Endometrial microvascular endothelial cells (primary cell): Measurements from ENCODE around the gene ZBTB33. TPM values are rescaled to one million over a fixed set of nuclear protein-coding genes. Genes with fewer than 3 reads are reported as not detected.

Experiments
- in situ Hi-C: cut with HindIII; loops from 2 replicates; pipeline ENCODE4 v1.10.0; 2017; ENCODE audit warnings: low sequenced_read_pairs, low pct_unique_long_range_greater_than_20kb; ENCODE audit errors: inconsistent ontology term
- total RNA-seq: library from RNA; depleted of rRNA; stranded (reverse); fragments of >200 nt; gene quantifications from one replicate; pipeline ENCODE4 v1.2.3, GENCODE V29; 2015; ENCODE audit errors: inconsistent ontology term

The ZBTB33 gene
- total RNA-seq, 1 donor from 2014 or later, result 20.6 TPM

DNA sequence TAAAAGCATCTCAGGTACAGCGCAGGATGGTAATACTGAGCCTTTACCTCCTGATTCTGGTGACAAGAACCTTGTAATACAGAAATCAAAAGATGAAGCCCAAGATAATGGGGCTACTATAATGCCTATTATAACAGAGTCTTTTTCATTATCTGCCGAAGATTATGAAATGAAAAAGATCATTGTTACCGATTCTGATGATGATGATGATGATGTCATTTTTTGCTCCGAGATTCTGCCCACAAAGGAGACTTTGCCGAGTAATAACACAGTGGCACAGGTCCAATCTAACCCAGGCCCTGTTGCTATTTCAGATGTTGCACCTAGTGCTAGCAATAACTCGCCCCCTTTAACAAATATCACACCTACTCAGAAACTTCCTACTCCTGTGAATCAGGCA lies 3.2 kb downstream of the ZBTB33 start:
- in situ Hi-C loops, result no loop called here

- in situ Hi-C loops, result no loop called here
Observed at GRCh38 chrX:120260369-120260768, 9.8 kb downstream of the ZBTB33 start.

DNA sequence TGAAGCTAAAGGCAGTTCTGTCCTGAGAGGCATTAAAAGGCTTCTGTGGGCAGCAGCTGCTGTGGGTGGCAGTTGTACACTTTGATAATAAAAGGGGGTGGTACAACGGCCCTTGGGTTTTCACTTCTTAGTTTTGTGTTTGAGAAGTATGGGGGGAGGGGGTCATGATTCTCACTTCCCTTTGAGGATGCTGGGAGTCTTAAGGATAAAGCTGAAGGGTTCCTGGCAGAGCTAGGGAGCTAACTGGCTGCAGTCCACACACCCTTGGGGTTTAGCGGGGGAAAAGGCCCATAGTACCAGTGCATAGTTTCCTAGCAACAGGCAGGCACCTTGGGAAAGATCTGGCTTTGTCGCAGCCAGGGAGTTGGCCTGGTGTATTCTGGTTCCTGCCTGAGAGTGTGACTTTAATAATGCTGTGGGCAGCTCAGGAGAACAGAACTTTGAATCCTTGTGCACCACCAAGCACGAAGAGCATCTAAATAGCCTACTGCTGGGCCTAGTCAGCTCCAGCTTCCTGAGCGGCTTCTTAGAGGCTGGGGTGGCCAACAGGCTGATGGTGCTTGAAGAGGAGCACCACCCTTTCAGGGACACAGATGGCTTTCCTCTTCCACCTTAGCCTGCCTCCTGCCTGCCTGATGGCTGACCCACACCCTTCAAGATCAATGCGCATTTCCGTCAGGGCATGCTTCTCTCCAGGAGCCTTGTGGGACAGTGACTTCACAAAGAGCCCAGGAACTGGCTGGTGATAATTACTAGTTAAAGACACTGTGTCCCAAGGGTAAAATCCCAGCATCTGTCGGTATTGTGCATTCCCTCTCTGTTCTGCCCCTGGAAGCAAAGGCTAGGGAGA lies 12.5 kb downstream of the ZBTB33 start:
- in situ Hi-C loops, result no loop called here

DNA sequence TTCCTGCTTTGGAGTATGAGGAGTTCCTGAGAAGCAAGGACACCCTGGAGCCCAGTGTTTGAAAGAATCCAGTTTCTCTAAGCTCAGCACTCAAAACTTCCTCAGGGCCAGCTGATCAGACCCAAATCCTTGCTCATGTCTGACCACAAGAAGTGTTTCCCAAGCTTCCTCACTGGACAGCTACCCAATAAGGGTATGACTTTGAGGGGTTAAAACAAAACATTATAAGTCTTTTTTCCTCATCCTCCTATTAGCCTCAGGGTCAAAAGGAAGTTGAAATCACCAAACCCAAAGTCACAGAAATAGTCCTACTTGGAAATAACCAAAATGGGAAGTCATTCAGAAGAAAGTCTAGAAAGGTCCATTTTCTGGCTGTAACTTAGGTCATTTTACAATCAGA lies 13.7 kb downstream of the ZBTB33 start:
- in situ Hi-C loops, result no loop called here

DNA sequence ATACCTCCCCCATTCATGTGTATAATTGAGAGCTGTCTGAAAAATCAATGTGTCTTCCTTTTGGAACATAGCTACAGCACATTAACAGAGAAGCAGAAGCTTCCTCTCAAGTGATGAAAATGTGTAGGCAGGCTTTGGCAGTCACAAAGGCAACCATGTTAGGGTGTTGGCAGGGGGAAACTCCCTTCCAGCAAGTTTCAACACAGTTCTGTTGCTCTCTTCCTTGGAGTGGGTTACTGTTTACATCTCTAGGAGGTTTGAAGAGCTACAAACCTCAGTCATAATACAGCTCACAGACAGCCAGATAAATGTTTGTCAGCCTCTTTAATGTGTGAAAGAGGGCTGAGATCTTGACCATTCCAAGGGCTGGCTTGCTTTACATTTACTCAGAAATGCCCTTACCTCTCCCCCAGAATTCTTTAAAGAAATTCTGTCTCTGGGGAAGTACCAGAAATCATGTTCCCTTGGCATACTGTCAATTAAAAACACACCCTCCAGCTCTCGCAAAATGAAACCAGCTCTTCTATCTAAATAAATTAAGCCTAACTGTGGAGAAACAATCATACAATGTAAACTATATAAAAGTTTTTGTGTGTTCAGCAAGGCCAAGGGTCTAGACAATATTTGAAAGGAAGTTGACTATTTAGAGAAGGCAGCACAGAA lies 18.9 kb downstream of the ZBTB33 start:
- in situ Hi-C loops, result no loop called here

DNA sequence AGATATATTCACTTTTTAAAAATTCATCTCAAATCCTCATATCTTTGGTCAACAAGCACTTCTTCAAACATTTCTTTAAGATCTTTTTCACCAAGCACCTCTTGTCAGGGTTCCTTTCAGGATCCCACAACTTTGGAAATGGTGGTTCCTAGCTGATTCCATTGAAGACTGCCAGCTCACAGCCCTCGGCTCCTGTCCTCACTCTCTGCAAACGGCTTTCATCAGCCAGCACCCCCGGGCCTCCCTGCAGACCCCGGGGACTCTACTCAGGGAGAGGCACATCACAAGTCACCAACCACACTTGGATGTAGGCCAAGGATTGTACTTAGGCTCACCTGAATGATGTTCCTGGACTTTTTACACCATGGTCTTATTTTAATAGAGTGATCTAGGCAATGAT lies 20.0 kb downstream of the ZBTB33 start:
- in situ Hi-C loops, result no loop called here

- in situ Hi-C loops, result no loop called here
Observed at GRCh38 chrX:120271218-120271617, 20.6 kb downstream of the ZBTB33 start.

DNA sequence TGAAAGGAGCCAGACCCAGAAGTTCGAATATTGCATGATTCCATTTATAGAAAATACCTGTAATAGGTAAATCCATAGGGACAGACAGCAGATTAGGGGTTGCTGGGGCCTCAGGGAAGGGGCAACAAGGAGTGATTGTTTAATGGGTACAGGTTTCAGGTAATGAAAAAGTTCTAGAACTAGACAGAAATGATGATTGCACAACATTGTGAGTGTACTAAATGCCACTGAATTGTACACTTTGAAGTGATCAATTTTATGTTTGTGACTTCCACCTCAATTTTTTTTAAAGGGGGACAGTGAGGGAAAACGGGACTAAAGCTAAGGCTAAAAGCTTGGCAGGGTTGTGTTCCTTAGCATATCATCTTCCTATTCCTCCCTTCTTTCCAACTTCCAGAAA lies 23.5 kb downstream of the ZBTB33 start:
- in situ Hi-C loops, result no loop called here

DNA sequence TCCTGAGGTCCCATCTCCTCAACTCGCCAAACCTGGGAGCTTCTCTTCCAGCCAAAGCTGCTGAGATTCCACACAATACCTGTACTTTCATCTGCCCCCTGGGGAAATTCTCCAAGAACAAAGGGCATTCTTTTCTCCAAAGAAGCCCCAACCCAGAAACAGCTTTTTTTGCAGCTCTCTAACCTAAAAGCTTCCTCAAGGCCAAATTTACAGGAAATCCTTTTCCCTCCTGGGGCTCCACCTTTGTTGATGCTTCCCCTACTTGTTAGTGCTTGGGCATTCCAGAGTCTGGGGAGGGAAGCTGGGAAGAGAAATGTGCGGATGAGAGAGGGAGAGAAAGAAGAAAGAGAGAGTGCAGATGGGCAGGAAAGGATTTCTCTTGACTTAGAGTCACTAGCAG lies 24.3 kb downstream of the ZBTB33 start:
- in situ Hi-C loops, result no loop called here

DNA sequence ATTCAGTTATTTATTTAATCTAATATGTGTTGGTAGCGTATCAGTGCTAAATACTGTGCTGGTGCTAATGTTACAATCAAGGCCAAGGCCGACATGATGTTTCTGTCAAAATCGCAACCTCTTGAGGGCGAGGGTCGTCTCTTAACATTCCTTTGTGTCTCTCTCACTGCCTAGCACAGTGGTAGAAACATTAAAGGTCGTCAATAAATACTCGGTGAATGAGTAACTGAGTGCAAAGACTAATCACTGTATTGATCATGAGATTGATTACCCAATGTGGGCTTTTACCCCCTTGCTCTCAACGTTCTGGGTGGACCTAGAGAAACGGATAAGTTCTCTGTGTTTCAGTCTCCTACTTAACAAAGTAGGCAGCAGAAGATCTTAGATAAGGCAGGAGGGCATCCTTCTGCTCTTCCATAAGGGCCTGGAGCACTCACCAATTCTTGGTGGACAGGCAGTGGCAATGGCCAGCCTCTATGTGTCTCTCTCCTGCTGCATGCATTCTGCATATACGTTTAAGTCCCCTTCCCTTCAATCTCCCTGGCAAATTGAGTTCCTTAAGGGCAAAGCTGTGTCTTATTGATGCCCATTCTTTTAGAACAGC lies 30.5 kb downstream of the ZBTB33 start:
- in situ Hi-C loops, result no loop called here

DNA sequence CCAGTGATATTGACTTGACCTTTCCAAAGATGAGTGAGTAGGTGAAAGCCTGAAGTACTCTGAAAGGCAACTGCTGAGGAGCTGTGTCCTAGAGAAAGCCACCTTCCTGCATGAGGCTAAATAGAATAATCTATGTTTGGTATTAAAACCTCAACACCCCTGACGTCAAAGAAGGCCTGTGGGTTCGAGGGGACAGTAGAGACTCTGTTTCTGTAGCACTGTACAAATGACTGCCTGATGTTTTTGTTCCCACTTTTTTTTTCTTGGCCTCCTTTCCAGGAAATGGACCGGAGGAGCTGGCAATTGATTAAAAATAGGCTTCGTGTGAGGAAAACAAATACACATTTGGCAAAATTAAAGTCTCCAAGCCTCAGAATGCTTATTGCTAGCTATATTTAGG lies 31.1 kb downstream of the ZBTB33 start:
- in situ Hi-C loops, result no loop called here

DNA sequence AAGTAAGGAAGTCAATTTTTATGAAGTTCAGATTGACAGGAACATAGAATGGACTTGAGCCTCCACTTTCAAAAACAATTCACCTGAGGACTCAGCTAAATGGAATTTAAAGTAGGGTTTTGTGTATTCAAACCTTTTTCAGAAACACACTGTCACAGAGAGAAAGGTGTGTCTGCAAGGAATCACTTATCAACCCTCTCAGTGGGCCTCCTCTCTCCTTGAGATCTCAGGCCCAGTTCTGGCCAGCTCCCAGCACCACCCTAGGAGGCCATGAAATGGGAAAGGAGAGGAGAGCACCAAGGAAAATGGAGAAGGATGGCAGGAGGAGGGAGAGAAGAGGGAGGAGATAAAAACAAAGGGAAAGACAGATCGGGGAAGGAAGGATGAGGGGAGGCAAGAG lies 32.1 kb downstream of the ZBTB33 start:
- in situ Hi-C loops, result no loop called here

GRCh38 chrX:120286733-120287512 lies 36.3 kb downstream of the ZBTB33 start:
- in situ Hi-C loops, result no loop called here

DNA sequence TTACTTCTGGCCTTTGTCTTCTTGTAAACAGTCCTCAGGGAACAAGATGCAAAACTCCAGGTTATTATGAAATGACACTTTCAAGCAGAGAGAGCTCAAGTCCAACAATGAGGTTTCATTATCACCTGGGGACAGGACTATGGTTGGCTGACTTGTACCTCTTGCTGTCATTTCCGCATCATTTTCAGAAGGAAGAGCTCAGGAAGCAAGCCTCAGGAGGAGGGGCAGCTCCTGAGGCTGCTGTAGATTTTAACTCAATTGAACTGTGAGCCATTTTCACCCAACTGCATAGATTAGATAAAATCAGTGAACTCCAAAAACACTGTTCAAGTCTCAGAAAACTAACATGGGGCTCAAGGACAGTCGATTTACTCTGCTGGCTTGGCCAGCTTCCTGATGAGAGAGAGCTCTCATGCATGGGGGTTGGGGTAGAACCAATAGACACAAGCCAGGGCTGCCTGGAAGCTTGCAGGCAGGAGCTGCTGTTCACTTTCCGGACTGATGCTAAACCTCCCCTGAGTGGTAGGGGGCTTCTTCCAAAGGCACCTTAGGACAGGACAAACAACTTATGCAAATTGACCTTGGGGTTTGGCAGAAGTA lies 37.0 kb downstream of the ZBTB33 start:
- in situ Hi-C loops, result no loop called here

DNA sequence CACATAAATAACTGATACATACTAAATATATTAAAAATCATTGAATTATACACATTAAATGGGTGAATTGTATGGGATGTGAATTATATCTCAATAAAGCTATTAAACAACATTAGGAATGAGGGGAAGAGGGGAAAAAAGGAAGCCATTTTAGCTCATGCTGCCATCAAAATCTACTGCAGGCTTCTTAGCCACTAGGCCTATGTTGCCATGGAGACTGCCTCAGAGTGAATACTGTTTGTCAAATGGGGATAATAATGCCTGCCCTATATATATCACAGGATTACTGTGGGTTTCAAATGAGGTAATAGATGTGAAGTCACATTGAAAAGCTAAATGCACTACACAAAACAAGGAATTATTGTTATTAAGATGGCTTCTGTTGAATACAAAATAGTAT lies 39.5 kb downstream of the ZBTB33 start:
- in situ Hi-C loops, result no loop called here

- in situ Hi-C loops, result no loop called here
Observed at GRCh38 chrX:120291211-120291610, 40.6 kb downstream of the ZBTB33 start.

DNA sequence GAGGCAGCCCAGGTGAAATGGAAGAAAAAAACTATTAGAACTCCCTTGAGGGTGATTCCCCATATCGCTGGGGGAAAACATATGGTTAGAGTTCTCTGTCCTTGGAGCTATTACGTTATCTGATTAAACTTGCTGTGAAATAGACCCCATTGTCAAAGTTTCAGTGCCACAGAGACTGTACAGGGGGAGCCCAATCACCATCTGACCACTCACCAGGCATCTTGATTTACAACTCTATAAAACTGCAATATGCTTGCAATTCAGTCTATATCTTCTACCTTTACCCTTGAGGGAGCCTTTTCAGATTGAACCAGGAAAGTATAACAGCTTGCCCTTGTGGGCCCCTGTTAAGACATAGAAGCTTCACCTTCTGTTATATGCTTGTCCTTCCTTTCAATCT lies 42.4 kb downstream of the ZBTB33 start:
- in situ Hi-C loops, result no loop called here

DNA sequence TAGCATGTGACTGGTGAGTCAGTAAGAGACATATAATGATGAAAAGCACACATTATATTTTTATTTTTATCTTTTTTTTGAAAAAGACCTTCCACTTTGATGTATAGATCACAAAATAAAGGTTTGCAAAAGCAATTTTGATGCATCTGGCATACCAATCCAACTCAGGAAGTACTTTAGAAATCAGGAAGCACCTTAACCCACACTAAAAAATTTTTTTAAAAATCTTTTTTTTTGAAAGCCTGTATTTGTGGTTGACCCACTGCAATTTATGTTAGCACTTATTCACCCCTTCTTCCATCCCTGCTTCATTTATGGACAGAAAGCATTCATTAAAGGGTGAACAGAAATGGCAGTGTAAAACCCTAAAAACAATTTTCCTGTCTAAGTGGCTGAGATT lies 44.0 kb downstream of the ZBTB33 start:
- in situ Hi-C loops, result no loop called here

- in situ Hi-C loops, result no loop called here
Observed at GRCh38 chrX:120297923-120298322, 47.3 kb downstream of the ZBTB33 start.
